HG03521 (cell line): ENCODE data around the gene ZNF557.

ENCODE experiments used
- ATAC-seq: cut with Tn5 transposase; IDR thresholded peaks from one replicate; pipeline ENCODE4 v1.9.1; 2021; ENCODE audit warnings: mild to moderate bottlenecking, moderate library complexity; ENCODE audit not compliant: unreplicated experiment

The ZNF557 gene

GRCh38 chr19:7074705-7075282 is 5.3 kb downstream of the ZNF557 start:
- ATAC-seq, result no peak

DNA sequence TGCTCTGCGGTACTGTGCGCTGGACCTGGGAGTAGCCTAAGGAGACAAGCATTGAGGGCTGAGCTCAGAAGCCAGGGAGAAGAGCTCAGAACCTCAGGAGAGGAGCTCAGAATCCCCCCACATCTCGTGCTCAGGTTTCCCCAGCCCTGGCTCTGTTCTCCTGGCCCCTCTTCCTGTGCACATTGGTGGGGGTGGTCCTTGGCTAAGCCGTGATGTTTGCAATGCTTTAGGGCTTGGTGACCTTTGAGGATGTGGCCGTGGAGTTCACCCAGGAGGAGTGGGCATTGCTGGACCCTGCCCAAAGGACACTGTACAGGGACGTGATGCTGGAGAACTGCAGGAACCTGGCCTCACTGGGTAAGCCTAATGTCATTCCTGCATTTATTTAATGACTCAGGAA is 6.6 kb downstream of the ZNF557 start:
- no peak for ATAC-seq

DNA sequence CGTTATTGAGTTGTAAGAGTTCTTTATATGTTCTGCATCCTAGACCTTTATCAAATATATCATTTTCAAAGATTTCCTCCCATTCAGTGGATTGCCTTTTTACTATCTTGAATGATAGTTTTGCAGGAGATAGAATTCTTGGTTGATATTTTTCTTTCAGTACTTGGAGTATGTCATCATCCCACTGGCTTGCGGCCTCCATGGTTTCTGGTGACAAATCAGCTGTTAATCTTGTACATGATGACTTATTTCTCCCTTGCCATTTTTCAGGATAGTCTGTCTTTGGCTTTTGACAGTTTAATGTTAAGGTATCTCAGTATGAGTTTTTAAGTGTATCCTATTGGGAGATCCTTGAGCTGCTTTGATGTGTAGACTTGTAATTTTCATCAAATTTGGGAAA is 8.5 kb downstream of the ZNF557 start:
- ATAC-seq, result no peak

- no peak for ATAC-seq
These were observed 13.8 kb downstream of the ZNF557 start for GRCh38 chr19:7083076-7083956.

DNA sequence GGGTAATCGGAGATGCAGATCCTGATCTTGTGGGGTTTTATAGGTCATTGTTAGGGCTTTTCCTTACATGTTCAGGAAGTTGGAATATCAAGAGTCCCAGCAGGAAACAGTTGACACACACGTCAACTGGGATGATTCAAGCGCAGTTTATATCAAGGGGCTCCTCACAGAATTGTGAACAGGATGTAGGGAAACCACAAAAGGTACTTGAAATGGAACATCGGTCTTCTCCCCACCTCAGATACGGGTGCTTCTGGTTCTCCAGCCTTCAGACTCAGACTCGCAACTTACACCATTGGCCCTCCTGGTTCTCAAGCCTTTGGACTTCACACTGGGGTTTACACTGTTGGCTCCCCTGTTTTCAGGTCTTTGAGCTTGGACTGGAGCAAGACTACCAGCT is 19.5 kb downstream of the ZNF557 start:
- ATAC-seq, result no peak

- no peak for ATAC-seq
These were observed 28.6 kb downstream of the ZNF557 start for GRCh38 chr19:7098096-7098495.

GRCh38 chr19:7098701-7099596 is 29.4 kb downstream of the ZNF557 start:
- peak; percentile 86 for ATAC-seq

DNA sequence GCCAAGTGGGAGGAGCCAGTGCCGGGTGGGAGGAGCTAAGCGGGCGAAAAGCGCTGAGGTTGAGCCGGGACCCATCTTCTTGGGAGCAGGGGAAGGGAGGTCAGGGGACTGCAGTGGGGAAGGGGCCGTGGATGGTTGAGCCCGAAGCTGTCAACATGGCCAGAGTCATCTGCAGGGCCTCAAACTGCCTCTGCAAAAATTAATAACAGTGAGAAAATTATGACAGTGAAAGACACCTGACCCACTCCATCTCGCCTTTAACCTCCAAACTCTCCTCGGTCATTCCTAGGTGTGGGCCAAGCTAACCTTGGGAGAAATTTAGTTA is 30.1 kb downstream of the ZNF557 start:
- ATAC-seq, result no peak

GRCh38 chr19:7101498-7102253 is 32.2 kb downstream of the ZNF557 start:
- no peak for ATAC-seq

GRCh38 chr19:7104747-7105447 is 35.4 kb downstream of the ZNF557 start:
- no peak for ATAC-seq

DNA sequence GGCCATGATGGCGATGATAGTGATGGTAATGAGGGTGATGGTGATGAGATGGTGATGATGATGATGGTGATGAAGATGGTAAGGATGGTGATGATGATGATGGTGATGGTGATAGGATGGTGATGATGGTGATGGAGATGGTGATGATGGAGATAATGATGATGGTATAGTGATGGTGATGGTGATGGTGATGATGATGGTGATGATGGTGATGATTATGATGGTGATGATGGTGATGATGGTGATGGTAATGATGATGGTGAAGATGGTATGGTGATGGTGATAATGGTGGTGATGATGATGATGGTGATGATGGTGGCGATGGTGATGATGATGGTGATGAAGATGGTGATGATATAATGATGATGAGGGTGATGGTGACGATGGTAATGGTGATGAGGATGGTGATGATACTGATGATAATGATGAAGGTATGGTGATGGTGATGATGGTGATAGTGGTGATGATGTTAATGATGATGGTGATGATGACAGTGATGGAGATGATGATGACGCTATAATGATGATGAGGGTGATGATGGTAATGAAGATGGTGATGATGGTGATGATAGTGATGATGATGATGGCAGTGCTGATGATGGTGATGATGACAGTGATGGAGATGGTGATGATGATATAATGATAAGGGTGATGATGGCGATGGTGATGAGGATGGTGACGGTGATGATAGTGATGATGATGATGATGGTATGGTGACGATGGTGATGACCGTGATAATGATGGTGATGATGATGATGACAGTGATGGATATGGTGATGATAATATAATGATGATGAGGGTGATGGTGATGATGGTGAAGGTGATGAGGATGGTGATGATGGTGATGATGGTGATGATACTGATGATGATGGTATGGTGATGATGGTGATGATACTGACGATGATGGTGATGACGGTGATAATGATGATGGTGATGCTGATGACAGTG is 37.5 kb downstream of the ZNF557 start:
- ATAC-seq, result no peak

- no peak for ATAC-seq
These were observed 40.3 kb downstream of the ZNF557 start for GRCh38 chr19:7109678-7110289.

DNA sequence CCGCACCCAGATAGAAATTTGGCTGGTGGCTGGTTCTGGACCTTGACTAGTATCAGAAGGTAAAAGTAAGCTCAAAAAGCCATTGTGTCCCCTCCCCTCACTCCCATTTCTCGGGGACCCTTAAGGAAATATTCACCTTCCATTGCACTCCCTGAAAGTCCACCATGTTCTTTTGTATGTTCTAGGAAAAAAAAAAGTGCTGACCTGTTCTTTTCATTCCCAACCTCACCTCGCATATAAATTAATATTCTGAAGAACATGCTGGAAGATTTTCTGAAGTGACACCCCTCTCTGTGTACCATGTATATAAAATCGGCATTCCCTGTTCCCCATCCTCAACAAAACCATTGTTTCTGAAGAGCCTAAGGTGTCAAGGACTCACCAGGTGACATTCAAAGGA is 43.2 kb downstream of the ZNF557 start:
- ATAC-seq, result no peak

DNA sequence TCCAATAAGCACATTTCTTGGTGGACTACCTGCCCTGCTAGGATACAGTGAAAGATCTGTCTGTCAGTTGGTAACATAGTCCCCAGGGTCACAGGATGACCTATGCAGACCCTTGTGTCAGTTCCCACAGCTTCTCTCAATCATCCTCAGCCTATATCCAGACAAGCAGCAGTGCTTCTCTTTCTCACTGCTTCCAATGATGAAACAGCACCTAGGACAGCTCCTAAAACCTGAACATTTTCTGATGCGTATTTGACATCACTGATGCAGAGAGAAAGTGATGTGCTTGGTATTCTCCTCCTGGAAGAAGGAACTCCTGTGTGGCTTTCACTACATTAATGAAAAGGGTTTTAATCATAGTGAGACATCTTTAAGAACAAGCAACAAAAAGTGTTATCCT is 43.7 kb downstream of the ZNF557 start:
- no peak for ATAC-seq

- no peak for ATAC-seq
These were observed 46.2 kb downstream of the ZNF557 start for GRCh38 chr19:7115721-7116120.

DNA sequence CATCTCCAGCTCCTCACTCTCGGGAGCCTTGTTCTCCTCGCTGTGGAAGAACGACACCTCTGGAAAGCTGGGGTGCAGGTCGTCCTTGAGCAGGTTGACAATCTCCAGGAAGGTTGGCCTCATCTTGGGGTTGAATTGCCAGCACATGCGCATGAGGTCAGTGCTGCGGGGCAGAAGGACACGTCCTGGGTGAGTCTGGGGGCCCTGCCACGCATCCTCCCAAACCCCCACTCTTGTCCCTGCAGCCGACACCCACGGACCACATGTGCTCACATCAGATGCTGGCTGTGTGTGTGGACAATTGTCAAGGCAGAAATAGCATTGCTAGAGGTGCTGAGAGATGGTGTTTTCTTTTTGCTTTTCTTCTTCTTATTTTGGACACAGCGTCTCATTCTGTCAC is 47.7 kb downstream of the ZNF557 start:
- ATAC-seq, result no peak

GRCh38 chr19:7119582-7119981 is 50.1 kb downstream of the ZNF557 start:
- no peak for ATAC-seq

DNA sequence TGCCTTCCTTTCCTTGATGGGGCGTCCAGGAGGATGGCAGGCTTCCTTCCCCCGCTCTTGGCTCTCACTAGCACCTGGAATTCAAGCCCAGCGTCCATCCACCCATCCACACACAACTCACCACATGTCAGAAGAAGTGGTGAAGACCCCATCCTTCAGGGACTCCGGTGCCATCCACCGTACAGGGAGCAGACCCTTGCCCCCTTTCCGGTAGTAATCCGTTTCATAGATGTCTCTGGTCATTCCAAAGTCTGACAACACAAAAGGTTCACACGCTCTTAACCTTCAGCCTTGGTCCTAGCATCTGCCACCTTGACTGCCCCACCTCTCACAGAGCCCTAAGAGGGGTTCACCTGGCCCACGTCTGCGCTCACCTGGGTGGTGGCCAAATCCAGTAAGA is 51.0 kb downstream of the ZNF557 start:
- ATAC-seq, result no peak

DNA sequence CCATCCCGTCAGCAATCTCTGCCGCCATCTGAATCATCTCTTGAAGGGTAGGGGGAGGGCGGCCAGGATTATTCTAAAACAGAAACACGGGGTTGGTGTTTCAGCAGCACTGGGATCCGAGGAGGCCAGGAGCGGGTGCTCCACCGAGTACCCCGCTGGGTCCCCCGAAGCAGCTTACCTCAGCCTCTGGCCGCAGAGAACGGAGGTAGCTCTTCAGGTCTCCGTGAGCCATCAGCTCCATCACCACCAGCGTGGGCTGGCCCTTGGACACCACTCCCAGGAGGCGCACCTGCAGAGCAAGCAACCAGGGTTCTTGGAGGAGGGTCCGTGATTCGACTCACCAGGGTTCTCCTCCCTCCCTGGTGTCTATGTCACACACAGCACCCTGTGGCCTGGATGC is 53.2 kb downstream of the ZNF557 start:
- no peak for ATAC-seq
